ENCODE data around the gene SBNO1.

DNA sequence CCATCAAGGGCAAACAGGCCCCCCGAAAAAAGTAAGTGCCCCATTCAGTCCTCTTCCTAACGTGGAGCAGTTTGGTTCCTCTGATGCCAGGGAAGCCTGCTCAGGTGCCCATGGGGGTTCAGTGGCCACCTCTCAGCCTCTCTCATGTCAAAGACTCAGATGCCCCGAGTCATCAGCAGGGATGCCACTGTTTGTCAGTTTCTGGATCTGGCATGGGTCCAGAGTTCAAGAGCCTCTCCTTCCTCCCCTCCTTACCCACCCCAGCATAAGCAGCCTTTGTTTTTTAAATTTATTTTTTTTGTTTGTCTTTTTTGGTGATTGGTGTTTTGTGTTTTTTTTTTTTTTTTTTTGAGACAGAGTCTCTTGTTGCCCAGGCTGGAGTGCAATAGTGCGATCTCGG, 30.6 kb upstream of the SBNO1 start:
- TF ChIP-seq, protein P1, sequence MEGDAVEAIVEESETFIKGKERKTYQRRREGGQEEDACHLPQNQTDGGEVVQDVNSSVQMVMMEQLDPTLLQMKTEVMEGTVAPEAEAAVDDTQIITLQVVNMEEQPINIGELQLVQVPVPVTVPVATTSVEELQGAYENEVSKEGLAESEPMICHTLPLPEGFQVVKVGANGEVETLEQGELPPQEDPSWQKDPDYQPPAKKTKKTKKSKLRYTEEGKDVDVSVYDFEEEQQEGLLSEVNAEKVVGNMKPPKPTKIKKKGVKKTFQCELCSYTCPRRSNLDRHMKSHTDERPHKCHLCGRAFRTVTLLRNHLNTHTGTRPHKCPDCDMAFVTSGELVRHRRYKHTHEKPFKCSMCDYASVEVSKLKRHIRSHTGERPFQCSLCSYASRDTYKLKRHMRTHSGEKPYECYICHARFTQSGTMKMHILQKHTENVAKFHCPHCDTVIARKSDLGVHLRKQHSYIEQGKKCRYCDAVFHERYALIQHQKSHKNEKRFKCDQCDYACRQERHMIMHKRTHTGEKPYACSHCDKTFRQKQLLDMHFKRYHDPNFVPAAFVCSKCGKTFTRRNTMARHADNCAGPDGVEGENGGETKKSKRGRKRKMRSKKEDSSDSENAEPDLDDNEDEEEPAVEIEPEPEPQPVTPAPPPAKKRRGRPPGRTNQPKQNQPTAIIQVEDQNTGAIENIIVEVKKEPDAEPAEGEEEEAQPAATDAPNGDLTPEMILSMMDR (IDR thresholded peaks at IDR 0.05): no peak
- TF ChIP-seq EP300 (IDR thresholded peaks at IDR 0.05): no peak
- no peak for TF ChIP-seq POLR2A (IDR thresholded peaks at IDR 0.05)
